NCI-H1436 treated with DMSO at 0.1 percent for 48 hours (cell line): ENCODE results near the gene BCL11A.

ENCODE experiments used
- DNase-seq: peaks from one replicate; lab custom pipeline; 2025; lab: John Stamatoyannopoulos, UW

The BCL11A gene

GRCh38 chr2:60406192-60406591, 147.3 kb downstream of the BCL11A start:
- no peak for DNase-seq

DNA sequence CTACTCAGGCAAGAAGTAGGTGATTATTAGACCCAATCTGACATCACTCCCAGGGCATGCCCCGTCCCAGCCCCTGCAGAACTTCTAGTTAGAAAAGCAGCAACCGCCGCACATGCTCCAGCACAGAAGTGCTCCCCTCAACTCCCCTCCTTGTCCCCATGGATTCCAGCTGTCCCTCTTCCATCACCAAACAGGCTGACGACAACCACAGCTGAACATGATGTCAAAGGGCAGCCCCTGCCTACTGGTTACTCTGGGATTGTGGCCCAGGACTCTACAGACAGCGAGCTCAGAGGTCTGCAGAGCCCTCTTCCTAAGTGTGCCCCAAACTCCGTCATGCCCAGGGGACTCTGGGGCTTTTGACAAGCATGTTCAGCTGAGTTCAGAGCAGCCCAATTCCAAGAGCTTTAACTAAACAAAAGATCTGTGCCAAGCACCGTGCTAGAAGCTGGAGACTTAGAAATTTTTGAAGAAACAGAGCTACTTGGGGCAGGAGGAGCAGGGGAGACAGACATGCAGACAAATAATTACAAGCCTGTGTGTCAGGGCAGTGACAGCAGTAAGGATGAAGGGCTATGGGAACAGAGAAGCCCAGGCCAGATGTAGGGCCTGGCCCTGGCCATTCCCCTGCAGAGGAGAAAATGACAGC, 148.1 kb downstream of the BCL11A start:
- DNase-seq = no peak
